Osteocyte (in vitro differentiated cells): ENCODE data around the gene OR51G2. TPM values are rescaled to one million over a fixed set of nuclear protein-coding genes. Genes with fewer than 3 reads are reported as not detected.

Experiments
- DNase-seq: peaks from one replicate; pipeline ENCODE4 v3.0.0; 2021; ENCODE audit warnings: mixed read lengths; ENCODE audit not compliant: unreplicated experiment; ENCODE audit errors: extremely low spot score
- H3K27ac Mint-ChIP-seq: one replicate; pipeline ENCODE4 v1.8.0; 2021; ENCODE audit warnings: mild to moderate bottlenecking, mixed read lengths; ENCODE audit not compliant: unreplicated experiment
- H3K27me3 Mint-ChIP-seq: one replicate; pipeline ENCODE4 v1.8.0; 2021; ENCODE audit warnings: mixed read lengths; ENCODE audit not compliant: unreplicated experiment
- H3K36me3 Mint-ChIP-seq: one replicate; pipeline ENCODE4 v1.8.0; 2021; ENCODE audit warnings: mixed read lengths; ENCODE audit not compliant: unreplicated experiment
- H3K4me1 Mint-ChIP-seq: one replicate; pipeline ENCODE4 v1.8.0; 2021; ENCODE audit warnings: mixed read lengths; ENCODE audit not compliant: unreplicated experiment
- H3K4me3 Mint-ChIP-seq: one replicate; pipeline ENCODE4 v1.8.0; 2021; ENCODE audit warnings: mild to moderate bottlenecking, moderate library complexity, mixed read lengths; ENCODE audit not compliant: unreplicated experiment
- H3K9me3 Mint-ChIP-seq: one replicate; pipeline ENCODE4 v1.8.0; 2021; ENCODE audit warnings: mixed read lengths; ENCODE audit not compliant: unreplicated experiment
- total RNA-seq: library from RNA; stranded (reverse); gene quantifications from 2 replicates; pipeline ENCODE4 v1.2.1, GENCODE V29; 2021
- TF ChIP-seq, protein P1 (sequence below): fragments of 200-600 bp; sonication (generic); IDR thresholded peaks from 2 replicates; pipeline ENCODE4 v1.5.0; 2021; ENCODE audit warnings: antibody characterized with exemption, mild to moderate bottlenecking, moderate library complexity

OR51G2 gene
- total RNA-seq, 1 donor from 2014 or later, result not detected

DNA sequence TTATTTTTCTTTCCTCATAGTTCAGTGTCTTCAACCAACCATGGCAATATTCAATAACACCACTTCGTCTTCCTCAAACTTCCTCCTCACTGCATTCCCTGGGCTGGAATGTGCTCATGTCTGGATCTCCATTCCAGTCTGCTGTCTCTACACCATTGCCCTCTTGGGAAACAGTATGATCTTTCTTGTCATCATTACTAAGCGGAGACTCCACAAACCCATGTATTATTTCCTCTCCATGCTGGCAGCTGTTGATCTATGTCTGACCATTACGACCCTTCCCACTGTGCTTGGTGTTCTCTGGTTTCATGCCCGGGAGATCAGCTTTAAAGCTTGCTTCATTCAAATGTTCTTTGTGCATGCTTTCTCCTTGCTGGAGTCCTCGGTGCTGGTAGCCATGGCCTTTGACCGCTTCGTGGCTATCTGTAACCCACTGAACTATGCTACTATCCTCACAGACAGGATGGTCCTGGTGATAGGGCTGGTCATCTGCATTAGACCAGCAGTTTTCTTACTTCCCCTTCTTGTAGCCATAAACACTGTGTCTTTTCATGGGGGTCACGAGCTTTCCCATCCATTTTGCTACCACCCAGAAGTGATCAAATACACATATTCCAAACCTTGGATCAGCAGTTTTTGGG is 37.2 kb downstream of the OR51G2 start, which contains the start of gene OR51T1:
Gene OR51T1, plus strand, starts transcription at position 41 of the 641 bp plus-strand sequence. Its CDS starts 0 bp downstream, at position 41.
- TF ChIP-seq, protein P1, sequence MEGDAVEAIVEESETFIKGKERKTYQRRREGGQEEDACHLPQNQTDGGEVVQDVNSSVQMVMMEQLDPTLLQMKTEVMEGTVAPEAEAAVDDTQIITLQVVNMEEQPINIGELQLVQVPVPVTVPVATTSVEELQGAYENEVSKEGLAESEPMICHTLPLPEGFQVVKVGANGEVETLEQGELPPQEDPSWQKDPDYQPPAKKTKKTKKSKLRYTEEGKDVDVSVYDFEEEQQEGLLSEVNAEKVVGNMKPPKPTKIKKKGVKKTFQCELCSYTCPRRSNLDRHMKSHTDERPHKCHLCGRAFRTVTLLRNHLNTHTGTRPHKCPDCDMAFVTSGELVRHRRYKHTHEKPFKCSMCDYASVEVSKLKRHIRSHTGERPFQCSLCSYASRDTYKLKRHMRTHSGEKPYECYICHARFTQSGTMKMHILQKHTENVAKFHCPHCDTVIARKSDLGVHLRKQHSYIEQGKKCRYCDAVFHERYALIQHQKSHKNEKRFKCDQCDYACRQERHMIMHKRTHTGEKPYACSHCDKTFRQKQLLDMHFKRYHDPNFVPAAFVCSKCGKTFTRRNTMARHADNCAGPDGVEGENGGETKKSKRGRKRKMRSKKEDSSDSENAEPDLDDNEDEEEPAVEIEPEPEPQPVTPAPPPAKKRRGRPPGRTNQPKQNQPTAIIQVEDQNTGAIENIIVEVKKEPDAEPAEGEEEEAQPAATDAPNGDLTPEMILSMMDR, result no peak
- no peak for DNase-seq
- peaks cover 11% of the 10 kb centered on the region for H3K4me1 Mint-ChIP-seq
- peak within 1 kb of the TSS; percentile 12 for H3K27ac Mint-ChIP-seq
- H3K9me3 Mint-ChIP-seq, result no peaks in the 10 kb centered on the region
- H3K36me3 Mint-ChIP-seq, result no peaks in the 10 kb centered on the region
- H3K4me3 Mint-ChIP-seq, result no peak within 1 kb of the TSS
- no peaks in the 10 kb centered on the region for H3K27me3 Mint-ChIP-seq

DNA sequence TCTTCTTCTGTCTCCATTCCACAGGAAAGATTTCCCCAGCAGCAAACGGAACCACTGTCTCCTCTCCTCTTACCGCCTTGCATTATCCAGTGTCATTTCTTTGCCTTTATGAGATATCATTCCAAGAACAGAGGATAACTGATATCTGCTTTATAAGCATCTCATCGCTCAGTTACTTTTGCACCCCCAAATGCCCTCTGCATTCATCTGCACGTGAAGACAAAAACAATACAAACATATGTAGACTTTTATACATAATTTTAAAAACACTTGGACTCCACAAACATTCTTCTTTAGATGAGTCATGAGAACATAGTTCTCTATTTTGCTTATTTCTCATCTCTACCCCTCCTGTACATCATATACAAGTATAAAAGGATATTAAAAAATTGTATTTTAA is 38.0 kb downstream of the OR51G2 start:
- TF ChIP-seq, protein P1, result no peak
- Mint-ChIP-seq H3K9me3 (no peaks in the 10 kb centered on the region), H3K36me3 (no peaks in the 10 kb centered on the region), H3K4me3 (no peak overlapping the region), H3K27me3 (no peaks in the 10 kb centered on the region), H3K4me1 (peaks cover 11% of the 10 kb centered on the region), H3K27ac (no peak overlapping the region)
- DNase-seq, result no peak

DNA sequence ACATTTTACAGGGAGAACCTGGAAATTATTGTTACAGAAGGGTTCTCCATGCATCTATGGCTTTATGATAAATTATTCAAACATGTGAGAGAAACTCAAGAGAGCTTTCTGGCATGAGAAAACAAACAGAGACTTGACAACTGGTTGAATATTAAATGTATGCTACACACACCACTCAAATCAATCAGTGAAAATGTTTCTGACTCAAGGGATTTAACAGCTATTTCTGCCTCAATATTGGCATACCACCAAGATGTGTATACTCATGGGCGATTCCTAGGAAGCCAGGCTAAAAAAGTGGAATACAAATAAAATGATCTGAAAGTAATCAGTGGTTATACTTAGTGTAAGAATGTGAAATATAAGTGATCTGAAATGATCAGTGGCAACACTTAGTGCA is 53.3 kb downstream of the OR51G2 start:
- Mint-ChIP-seq H3K27me3 (peaks cover 3% of the 10 kb centered on the region), H3K4me3 (no peak overlapping the region), H3K9me3 (peaks cover 6% of the 10 kb centered on the region), H3K36me3 (no peaks in the 10 kb centered on the region), H3K27ac (no peak overlapping the region), H3K4me1 (no peaks in the 10 kb centered on the region)
- no peak for DNase-seq
- TF ChIP-seq, protein P1, result no peak

DNA sequence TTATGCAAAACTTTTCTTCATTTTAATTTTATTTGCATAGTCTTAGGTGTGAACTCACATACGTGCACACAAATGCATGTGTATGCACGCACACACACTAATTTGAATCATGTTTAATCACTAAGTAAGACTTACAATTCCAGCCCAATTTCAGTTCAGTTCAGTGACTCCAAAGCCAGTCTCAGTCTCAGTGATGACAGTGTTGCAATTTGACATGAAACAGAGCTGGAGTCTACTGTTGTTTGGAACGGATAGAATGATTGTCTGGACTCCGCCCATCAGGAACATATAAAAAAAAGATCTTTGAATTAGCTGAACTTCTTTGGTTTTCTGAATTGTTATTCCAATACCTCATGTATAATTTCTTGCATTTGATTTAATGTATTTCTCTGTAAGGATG is 55.3 kb downstream of the OR51G2 start:
- Mint-ChIP-seq H3K9me3 (peaks cover 6% of the 10 kb centered on the region), H3K4me1 (no peaks in the 10 kb centered on the region), H3K36me3 (no peaks in the 10 kb centered on the region), H3K4me3 (no peak overlapping the region), H3K27ac (no peak overlapping the region), H3K27me3 (peaks cover 3% of the 10 kb centered on the region)
- no peak for DNase-seq
- TF ChIP-seq, protein P1, result no peak

Other genes with a start within 250 kb of the OR51G2 start
- gene OR51E2, start 221.5 kb downstream of the OR51G2 start, total RNA-seq, result 0.40 and 0.76 TPM in 2 replicates
- gene MMP26, start 214.6 kb downstream of the OR51G2 start, total RNA-seq, result not detected in 2 replicates
- gene OR51F1, start 149.4 kb downstream of the OR51G2 start, total RNA-seq, result not detected in 2 replicates
- not detected in 2 replicates for gene OR52R1, start 115.0 kb downstream of the OR51G2 start, total RNA-seq
- not detected in 2 replicates for gene OR51F2, start 98.0 kb downstream of the OR51G2 start, total RNA-seq
- not detected in 2 replicates for gene OR51S1, start 70.1 kb downstream of the OR51G2 start, total RNA-seq
- not detected in 2 replicates for gene OR51T1, start 37.5 kb downstream of the OR51G2 start, total RNA-seq
- gene OR51A7, start 15.6 kb downstream of the OR51G2 start, total RNA-seq, result not detected in 2 replicates
- gene OR51G1, start 5.0 kb upstream of the OR51G2 start, total RNA-seq, result not detected in 2 replicates
- not detected in 2 replicates for gene OR51A4, start 28.3 kb upstream of the OR51G2 start, total RNA-seq
- gene OR51A2, start 36.4 kb upstream of the OR51G2 start, total RNA-seq, result not detected in 2 replicates
- gene OR51L1, start 75.5 kb upstream of the OR51G2 start, total RNA-seq, result not detected in 2 replicates
- not detected in 2 replicates for gene OR52J3, start 127.2 kb upstream of the OR51G2 start, total RNA-seq
- gene OR52E2, start 140.3 kb upstream of the OR51G2 start, total RNA-seq, result not detected in 2 replicates
- not detected in 2 replicates for gene OR52E1, start 150.2 kb upstream of the OR51G2 start, total RNA-seq
- not detected in 2 replicates for gene OR52A5, start 219.0 kb upstream of the OR51G2 start, total RNA-seq
- gene OR52A1, start 235.4 kb upstream of the OR51G2 start, total RNA-seq, result not detected in 2 replicates